SK-N-DZ (cell line): ENCODE data around the gene ZBTB25.

ENCODE experiments used
- DNase-seq: peaks from one replicate; pipeline ENCODE4 v3.0.0-alpha.2; 2015; ENCODE audit warnings: low spot score

The ZBTB25 gene

GRCh38 chr14:64516969-64517368 lies 13.3 kb upstream of the ZBTB25 start:
- no peak for DNase-seq

- no peak for DNase-seq
Observed at GRCh38 chr14:64515053-64515452, 11.4 kb upstream of the ZBTB25 start.

GRCh38 chr14:64513271-64513670 lies 9.6 kb upstream of the ZBTB25 start:
- DNase-seq: no peak

- peak; percentile 57 for DNase-seq
Observed at GRCh38 chr14:64510825-64511671, 7.4 kb upstream of the ZBTB25 start.

GRCh38 chr14:64509036-64509435 lies 5.4 kb upstream of the ZBTB25 start:
- DNase-seq: no peak

- DNase-seq: no peak
Observed at GRCh38 chr14:64508215-64508776, 4.7 kb upstream of the ZBTB25 start.

GRCh38 chr14:64507376-64508156 lies 3.9 kb upstream of the ZBTB25 start:
- DNase-seq: no peak

- DNase-seq: no peak
Observed at GRCh38 chr14:64506721-64507120, 3.1 kb upstream of the ZBTB25 start.

- DNase-seq: peak; percentile 76
Observed at GRCh38 chr14:64504897-64505794, 1.5 kb upstream of the ZBTB25 start.

- DNase-seq: peak; percentile 73
Observed at GRCh38 chr14:64504310-64504896, 765 bp upstream of the ZBTB25 start, which contains the start of gene ZBTB1. Gene ZBTB1 (plus strand): TSS chr14:64504770. CDS start chr14:64521505, 16,735 bp downstream.

- DNase-seq: peak; percentile 26
Observed at GRCh38 chr14:64502887-64503433, 678 bp downstream of the ZBTB25 start.

- DNase-seq: peak; percentile 16
Observed at GRCh38 chr14:64502456-64502855, 1.2 kb downstream of the ZBTB25 start.

- DNase-seq: peak; percentile 72
Observed at GRCh38 chr14:64501411-64502171, 2.0 kb downstream of the ZBTB25 start.

- DNase-seq: no peak
Observed at GRCh38 chr14:64500088-64500487, 3.5 kb downstream of the ZBTB25 start.

GRCh38 chr14:64496764-64497163 lies 6.9 kb downstream of the ZBTB25 start:
- no peak for DNase-seq

- DNase-seq: no peak
Observed at GRCh38 chr14:64495252-64495651, 8.4 kb downstream of the ZBTB25 start.

- no peak for DNase-seq
Observed at GRCh38 chr14:64493455-64493854, 10.2 kb downstream of the ZBTB25 start.

GRCh38 chr14:64491637-64492036 lies 12.0 kb downstream of the ZBTB25 start:
- DNase-seq: no peak

GRCh38 chr14:64488590-64489099 lies 15.0 kb downstream of the ZBTB25 start:
- DNase-seq: no peak
